ENCODE data around the gene CDH4. TPM values are rescaled to one million over a fixed set of nuclear protein-coding genes. Genes with fewer than 3 reads are reported as not detected.

CDH4 gene
- total RNA-seq, 3 donors from 2014 or later (not counting 1 experiment from before 2014, with no cell fraction given) = 0.18 TPM; not detected in 2

DNA sequence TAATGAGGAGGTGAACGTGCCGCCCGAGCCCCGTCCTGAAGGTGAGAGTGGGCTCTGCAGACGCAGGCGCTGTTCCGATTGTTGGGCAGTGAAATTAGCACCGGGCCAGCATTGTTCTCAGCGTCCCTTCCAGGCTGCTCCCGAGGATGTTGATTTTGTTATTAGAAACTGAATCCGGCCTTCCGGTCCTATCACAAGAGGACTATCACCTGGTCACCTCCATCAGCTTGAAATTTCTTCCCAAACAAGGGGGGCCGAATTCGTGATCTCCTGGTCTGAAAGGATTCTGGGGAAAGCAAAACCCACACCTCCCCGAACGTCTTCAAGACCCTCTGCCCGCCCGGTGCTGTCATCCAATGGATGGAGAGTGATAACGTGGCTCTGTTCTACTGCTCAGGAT is 627.6 kb downstream of the CDH4 start:
- DNase-seq (no peak), ATAC-seq (no peak)
- Histone ChIP-seq H3K27ac (ENCODE audit: low read length) (no peak overlapping the region), H3K4me1 (ENCODE audit: control insufficient read depth, insufficient read depth, low read length) (no peaks in the 10 kb centered on the region), H3K4me3 (ENCODE audit: low read length) (no peak overlapping the region), H3K9me3 (ENCODE audit: control insufficient read depth, insufficient read depth, low read length) (peaks cover 2% of the 10 kb centered on the region), H3K27me3 (ENCODE audit: control insufficient read depth, insufficient read depth, low read length) (no peaks in the 10 kb centered on the region), H3K36me3 (ENCODE audit: control insufficient read depth, insufficient read depth, low read length) (no peaks in the 10 kb centered on the region)
- Mint-ChIP-seq H3K36me3 (no peaks in the 10 kb centered on the region), H3K9me3 (no peaks in the 10 kb centered on the region), H3K4me3 (no peak overlapping the region), H3K27me3 (ENCODE audit: low read depth in 2 of 2) (peaks cover 0 to 4% of the 10 kb centered on the region in 2 donors), H3K27ac (no peak overlapping the region), H3K4me1 (peaks cover 0 to 12% of the 10 kb centered on the region in 2 donors)
- no peak for TF ChIP-seq CTCF (IDR thresholded peaks at IDR 0.05)
- WGBS (ENCODE audit: insufficient coverage) = 96% methylated on average over 19 of the region's 19 CpGs
- intact Hi-C loops (cut with micrococcal nuclease) = no loop called here

DNA sequence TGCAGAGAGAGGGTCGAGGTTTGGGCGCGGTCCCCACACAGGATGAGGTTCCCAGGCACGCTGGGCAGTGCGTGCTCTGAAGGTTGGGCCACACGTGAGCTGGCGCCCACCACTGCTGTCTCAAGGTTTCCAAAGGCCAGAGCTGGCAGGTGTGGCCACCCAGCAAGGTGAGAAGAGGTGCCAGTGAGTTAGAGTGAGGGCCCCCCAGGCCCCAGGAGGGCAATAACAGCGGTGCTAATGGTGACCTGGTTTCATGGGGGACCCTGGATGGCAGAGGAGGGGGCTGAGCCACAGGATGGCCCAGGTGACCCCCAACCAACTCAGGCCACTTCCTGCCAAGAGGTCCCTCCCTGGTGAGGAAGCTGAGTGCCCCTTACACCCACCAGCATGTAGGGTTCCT is 628.6 kb downstream of the CDH4 start:
- DNase-seq (no peak), ATAC-seq (no peak)
- H3K27ac ChIP-seq (ENCODE audit: low read length) = no peak overlapping the region
- intact Hi-C loops (cut with micrococcal nuclease) = no loop called here
- H3K4me3 Mint-ChIP-seq = no peak overlapping the region
- no peaks in the 10 kb centered on the region for H3K4me1 ChIP-seq (ENCODE audit: control insufficient read depth, insufficient read depth, low read length)
- H3K36me3 Mint-ChIP-seq = no peaks in the 10 kb centered on the region
- WGBS (ENCODE audit: insufficient coverage) = 83% methylated on average over 8 of the region's 8 CpGs
- H3K36me3 ChIP-seq (ENCODE audit: control insufficient read depth, insufficient read depth, low read length) = no peaks in the 10 kb centered on the region
- peaks cover 2% of the 10 kb centered on the region for H3K9me3 ChIP-seq (ENCODE audit: control insufficient read depth, insufficient read depth, low read length)
- TF ChIP-seq CTCF (IDR thresholded peaks at IDR 0.05) = no peak
- H3K9me3 Mint-ChIP-seq = no peaks in the 10 kb centered on the region
- peaks cover 0 to 7% of the 10 kb centered on the region in 2 donors for H3K27me3 Mint-ChIP-seq (ENCODE audit: low read depth in 2 of 2)
- H3K27ac Mint-ChIP-seq = no peak overlapping the region
- H3K27me3 ChIP-seq (ENCODE audit: control insufficient read depth, insufficient read depth, low read length) = no peaks in the 10 kb centered on the region
- H3K4me1 Mint-ChIP-seq = peaks cover 0 to 12% of the 10 kb centered on the region in 2 donors
- H3K4me3 ChIP-seq (ENCODE audit: low read length) = no peak overlapping the region

DNA sequence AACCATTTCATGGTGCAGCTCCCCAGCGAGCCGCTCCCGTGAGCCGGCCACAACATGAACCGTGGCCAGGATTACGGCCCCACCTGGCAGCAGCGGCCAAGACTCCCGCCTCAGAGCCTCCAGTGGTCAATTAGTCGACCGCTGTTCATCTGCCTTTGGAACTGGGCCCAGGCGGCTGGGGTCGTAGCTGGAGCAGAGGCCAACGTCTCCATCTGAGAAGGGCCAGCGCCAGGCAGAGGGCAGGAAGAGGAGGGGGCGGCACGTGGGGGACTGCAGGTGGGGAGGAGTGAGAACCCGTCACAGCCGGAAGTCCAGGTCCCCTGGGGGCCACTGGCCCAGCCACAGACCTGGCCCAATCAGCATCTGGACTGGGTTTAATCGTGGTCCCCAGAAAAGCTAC is 629.4 kb downstream of the CDH4 start:
- Mint-ChIP-seq H3K9me3 (no peaks in the 10 kb centered on the region), H3K27ac (no peak overlapping the region), H3K27me3 (ENCODE audit: low read depth in 2 of 2) (peaks cover 0 to 7% of the 10 kb centered on the region in 2 donors), H3K4me3 (no peak overlapping the region), H3K4me1 (peaks cover 0 to 14% of the 10 kb centered on the region in 2 donors), H3K36me3 (no peaks in the 10 kb centered on the region)
- Histone ChIP-seq H3K27me3 (ENCODE audit: control insufficient read depth, insufficient read depth, low read length) (no peaks in the 10 kb centered on the region), H3K4me1 (ENCODE audit: control insufficient read depth, insufficient read depth, low read length) (no peaks in the 10 kb centered on the region), H3K27ac (ENCODE audit: low read length) (no peak overlapping the region), H3K9me3 (ENCODE audit: control insufficient read depth, insufficient read depth, low read length) (peaks cover 2% of the 10 kb centered on the region), H3K36me3 (ENCODE audit: control insufficient read depth, insufficient read depth, low read length) (no peaks in the 10 kb centered on the region), H3K4me3 (ENCODE audit: low read length) (no peak overlapping the region)
- WGBS (ENCODE audit: insufficient coverage) = 84% methylated on average over 19 of the region's 19 CpGs
- intact Hi-C loops (cut with micrococcal nuclease) = no loop called here
- no peak for TF ChIP-seq CTCF (IDR thresholded peaks at IDR 0.05)
- no peak for DNase-seq
- no peak for ATAC-seq

DNA sequence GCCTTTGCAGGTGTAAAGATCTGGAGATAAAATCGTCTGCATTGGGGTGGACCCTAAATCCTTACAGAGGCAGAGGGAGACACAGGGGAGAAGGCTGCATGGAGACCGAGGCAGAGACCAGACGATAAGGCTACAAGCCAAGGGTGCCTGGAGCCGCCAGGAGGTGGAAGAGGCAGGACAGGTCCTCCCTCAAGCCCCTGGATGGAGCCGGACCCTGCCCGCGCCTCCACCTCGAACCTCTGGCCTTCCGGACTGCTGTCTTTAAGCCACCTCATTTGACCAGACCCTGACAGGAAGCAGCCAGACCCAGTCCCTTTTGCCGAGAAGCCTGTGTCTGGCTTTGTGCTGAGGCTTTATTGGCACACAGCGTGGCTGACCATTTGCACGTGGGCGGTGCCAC is 629.8 kb downstream of the CDH4 start:
- ATAC-seq (no peak), DNase-seq (no peak)
- H3K27ac ChIP-seq (ENCODE audit: low read length) = no peak overlapping the region
- H3K4me3 ChIP-seq (ENCODE audit: low read length) = no peak overlapping the region
- Mint-ChIP-seq H3K4me1 (peaks cover 0 to 18% of the 10 kb centered on the region in 2 donors), H3K27me3 (ENCODE audit: low read depth in 2 of 2) (peaks cover 0 to 7% of the 10 kb centered on the region in 2 donors), H3K36me3 (no peaks in the 10 kb centered on the region), H3K9me3 (no peaks in the 10 kb centered on the region), H3K4me3 (no peak overlapping the region), H3K27ac (no peak overlapping the region)
- WGBS (ENCODE audit: insufficient coverage) = 83% methylated on average over 13 of the region's 13 CpGs
- peaks cover 2% of the 10 kb centered on the region for H3K9me3 ChIP-seq (ENCODE audit: control insufficient read depth, insufficient read depth, low read length)
- H3K36me3 ChIP-seq (ENCODE audit: control insufficient read depth, insufficient read depth, low read length) = no peaks in the 10 kb centered on the region
- intact Hi-C loops (cut with micrococcal nuclease) = no loop called here
- no peak for TF ChIP-seq CTCF (IDR thresholded peaks at IDR 0.05)
- H3K4me1 ChIP-seq (ENCODE audit: control insufficient read depth, insufficient read depth, low read length) = no peaks in the 10 kb centered on the region
- no peaks in the 10 kb centered on the region for H3K27me3 ChIP-seq (ENCODE audit: control insufficient read depth, insufficient read depth, low read length)
